Activated naive CD4-positive, alpha-beta T cell (primary cell): ENCODE data around the gene SOCS3.

Source experiments
- DNase-seq, 4 experiments: peaks; one replicate each; lab custom pipeline; 2025; lab: John Stamatoyannopoulos, UW

The SOCS3 gene

GRCh38 chr17:78390241-78391050 is 30.6 kb upstream of the SOCS3 start:
- DNase-seq = no peak

GRCh38 chr17:78387977-78388941 is 28.4 kb upstream of the SOCS3 start:
- no peak for DNase-seq

- DNase-seq = no peak
These were observed 24.8 kb upstream of the SOCS3 start for GRCh38 chr17:78384479-78385175.

GRCh38 chr17:78383725-78384471 is 24.0 kb upstream of the SOCS3 start:
- no peak for DNase-seq

GRCh38 chr17:78381601-78382232 is 21.8 kb upstream of the SOCS3 start:
- no peak for DNase-seq

- no peak for DNase-seq
These were observed 20.5 kb upstream of the SOCS3 start for GRCh38 chr17:78380370-78380769.

- DNase-seq = no peak
These were observed 19.2 kb upstream of the SOCS3 start for GRCh38 chr17:78379131-78379491.

- peak; percentile 52 to 83 (median 74) for DNase-seq
These were observed 18.6 kb upstream of the SOCS3 start, which contains the start of gene PGS1 for GRCh38 chr17:78378225-78379130. Gene PGS1 (plus strand): TSS chr17:78378649. CDS start chr17:78378666, 17 bp downstream.

- DNase-seq = no peak
These were observed 18.0 kb upstream of the SOCS3 start for GRCh38 chr17:78377858-78378224.

GRCh38 chr17:78376161-78376560 is 16.3 kb upstream of the SOCS3 start:
- no peak for DNase-seq

GRCh38 chr17:78375401-78376151 is 15.7 kb upstream of the SOCS3 start:
- no peak for DNase-seq

- no peak for DNase-seq
These were observed 14.9 kb upstream of the SOCS3 start for GRCh38 chr17:78374631-78375274.

- no peak for DNase-seq
These were observed 14.3 kb upstream of the SOCS3 start for GRCh38 chr17:78374189-78374588.

- no peak for DNase-seq
These were observed 13.0 kb upstream of the SOCS3 start for GRCh38 chr17:78372841-78373240.

- no peak for DNase-seq
These were observed 11.2 kb upstream of the SOCS3 start for GRCh38 chr17:78371056-78371455.

GRCh38 chr17:78369791-78370381 is 10.0 kb upstream of the SOCS3 start:
- no peak for DNase-seq

- no peak for DNase-seq
These were observed 9.1 kb upstream of the SOCS3 start for GRCh38 chr17:78368854-78369495.

GRCh38 chr17:78368348-78368747 is 8.5 kb upstream of the SOCS3 start:
- DNase-seq = no peak
